Non-pigmented ciliary epithelial cell (primary cell): ENCODE results near the gene THBS3.
"Not testable (repeated sequence)": the region's sequence is repeated elsewhere in the genome, so short reads cannot be mapped to it uniquely, and the experiment has no call there.

Source experiments
- DNase-seq: peaks from one replicate; pipeline ENCODE4 v3.0.0-alpha.2; 2010; ENCODE audit warnings: low read depth

THBS3 gene

GRCh38 chr1:155206891-155207805 is 549 bp downstream of the THBS3 start:
- no peak for DNase-seq

GRCh38 chr1:155205969-155206593 is 1.6 kb downstream of the THBS3 start:
- no peak for DNase-seq

GRCh38 chr1:155205035-155205434 is 2.7 kb downstream of the THBS3 start:
- DNase-seq, result no peak

GRCh38 chr1:155202731-155203515 is 4.8 kb downstream of the THBS3 start:
- DNase-seq, result no peak

GRCh38 chr1:155202198-155202597 is 5.5 kb downstream of the THBS3 start:
- DNase-seq, result no peak

- no peak for DNase-seq
Observed at GRCh38 chr1:155200920-155201319, 6.8 kb downstream of the THBS3 start.

GRCh38 chr1:155199792-155200191 is 7.9 kb downstream of the THBS3 start:
- DNase-seq, result no peak

- no peak for DNase-seq
Observed at GRCh38 chr1:155198547-155198906, 9.2 kb downstream of the THBS3 start.

GRCh38 chr1:155197901-155198546 is 9.7 kb downstream of the THBS3 start:
- no peak for DNase-seq

GRCh38 chr1:155196893-155197638 is 10.6 kb downstream of the THBS3 start:
- no peak for DNase-seq

- no peak for DNase-seq
Observed at GRCh38 chr1:155196103-155196892, 11.4 kb downstream of the THBS3 start.

GRCh38 chr1:155195201-155196102 is 12.2 kb downstream of the THBS3 start:
- DNase-seq, result no peak

- DNase-seq, result not testable (repeated sequence)
Observed at GRCh38 chr1:155193991-155194240, 13.8 kb downstream of the THBS3 start.

GRCh38 chr1:155193275-155193990 is 14.3 kb downstream of the THBS3 start:
- no peak for DNase-seq

GRCh38 chr1:155192346-155193274 is 15.1 kb downstream of the THBS3 start:
- DNase-seq, result no peak

- no peak for DNase-seq
Observed at GRCh38 chr1:155191904-155192303, 15.8 kb downstream of the THBS3 start.

GRCh38 chr1:155189926-155190325 is 17.8 kb downstream of the THBS3 start:
- DNase-seq, result not testable (repeated sequence)

- no peak for DNase-seq
Observed at GRCh38 chr1:155188268-155188667, 19.4 kb downstream of the THBS3 start.
